Daoy (cell line): ENCODE data around the gene HES3. TPM values are rescaled to one million over a fixed set of nuclear protein-coding genes. Genes with fewer than 3 reads are reported as not detected.

Source experiments
- DNase-seq: peaks from one replicate; pipeline ENCODE4 v3.0.0-alpha.2; 2015; ENCODE audit warnings: low read depth
- total RNA-seq: library from RNA; depleted of rRNA; stranded (reverse); fragments of >200 nt; shearing (Covaris generic); gene quantifications from 2 replicates; pipeline ENCODE4 v1.2.3, GENCODE V29; 2014; rRNA removed

HES3 gene, protein sequence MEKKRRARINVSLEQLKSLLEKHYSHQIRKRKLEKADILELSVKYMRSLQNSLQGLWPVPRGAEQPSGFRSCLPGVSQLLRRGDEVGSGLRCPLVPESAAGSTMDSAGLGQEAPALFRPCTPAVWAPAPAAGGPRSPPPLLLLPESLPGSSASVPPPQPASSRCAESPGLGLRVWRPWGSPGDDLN
- not detected in 2 replicates for total RNA-seq

DNA sequence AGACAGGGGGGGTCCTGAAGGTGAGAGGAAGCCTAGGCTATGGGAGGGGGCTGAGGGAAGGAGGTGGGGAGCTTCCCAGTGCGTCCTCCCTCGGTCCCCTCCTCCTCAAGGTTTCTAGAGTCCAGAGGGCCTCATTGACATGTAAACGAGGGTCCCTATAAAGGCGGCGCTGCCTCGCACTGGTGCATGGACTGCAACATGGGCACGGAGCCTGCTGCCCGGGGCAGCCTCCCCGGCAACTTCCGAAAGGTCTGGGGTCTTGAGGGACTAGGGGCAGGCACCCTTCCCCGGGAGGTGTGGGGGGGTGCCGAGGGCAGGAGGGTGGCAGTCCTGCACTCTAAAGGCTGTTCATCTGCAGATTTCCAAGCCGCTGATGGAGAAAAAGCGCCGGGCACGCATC lies at the start of gene HES3:
Gene HES3 (plus strand): TSS at position 187 of the 400 bp plus-strand sequence. CDS start 187 bp downstream, at position 374.
- DNase-seq = no peak

- DNase-seq = no peak
These were observed 46.1 kb upstream of the HES3 start for GRCh38 chr1:6197746-6198427.

DNA sequence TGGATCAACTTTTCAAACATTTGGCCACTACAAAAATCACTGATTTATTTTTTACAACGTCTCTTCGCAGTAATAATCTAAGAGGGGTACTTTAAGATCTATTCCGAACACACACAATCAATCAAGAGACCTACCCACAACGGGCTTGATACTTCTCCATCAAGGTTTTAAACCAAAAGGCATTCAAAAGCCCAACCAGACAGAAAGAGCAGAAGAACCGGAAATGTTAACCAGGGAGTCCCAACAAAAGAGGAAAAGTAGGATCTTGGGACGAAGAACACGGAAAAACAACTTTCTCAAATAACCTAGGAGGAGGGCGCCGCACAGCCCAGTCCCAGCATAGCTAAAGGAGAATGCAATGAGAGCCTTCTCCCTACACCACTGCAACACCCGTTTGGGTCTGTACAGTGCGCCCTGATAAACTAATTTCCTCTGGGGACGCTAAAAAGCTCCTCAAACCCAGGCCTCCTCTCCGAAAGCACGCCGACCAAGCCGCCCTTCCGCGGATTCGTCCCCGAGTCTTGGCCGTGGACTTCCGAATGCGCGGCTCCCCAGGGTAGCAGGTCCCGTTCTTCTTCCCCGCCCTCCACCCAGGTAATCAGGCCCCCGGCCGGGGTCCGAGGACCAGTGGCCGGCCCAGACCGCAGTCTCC lies 45.2 kb upstream of the HES3 start:
- DNase-seq = no peak

GRCh38 chr1:6199298-6200187 lies 44.4 kb upstream of the HES3 start, which contains the start of gene RPL22:
Gene RPL22 (minus strand): TSS chr1:6199595. CDS start chr1:6199573, 22 bp downstream.
- peak; percentile 100 for DNase-seq

- no peak for DNase-seq
These were observed 43.7 kb upstream of the HES3 start for GRCh38 chr1:6200188-6200809.

- DNase-seq = no peak
These were observed 41.7 kb upstream of the HES3 start for GRCh38 chr1:6202256-6202655.

- peak; percentile 91 for DNase-seq
These were observed 38.0 kb upstream of the HES3 start, which contains the start of gene RNF207 for GRCh38 chr1:6205849-6206519. Gene RNF207 (plus strand): TSS chr1:6206119. CDS start chr1:6206536, 417 bp downstream.

GRCh38 chr1:6206520-6206855 lies 37.5 kb upstream of the HES3 start:
- DNase-seq = no peak

DNA sequence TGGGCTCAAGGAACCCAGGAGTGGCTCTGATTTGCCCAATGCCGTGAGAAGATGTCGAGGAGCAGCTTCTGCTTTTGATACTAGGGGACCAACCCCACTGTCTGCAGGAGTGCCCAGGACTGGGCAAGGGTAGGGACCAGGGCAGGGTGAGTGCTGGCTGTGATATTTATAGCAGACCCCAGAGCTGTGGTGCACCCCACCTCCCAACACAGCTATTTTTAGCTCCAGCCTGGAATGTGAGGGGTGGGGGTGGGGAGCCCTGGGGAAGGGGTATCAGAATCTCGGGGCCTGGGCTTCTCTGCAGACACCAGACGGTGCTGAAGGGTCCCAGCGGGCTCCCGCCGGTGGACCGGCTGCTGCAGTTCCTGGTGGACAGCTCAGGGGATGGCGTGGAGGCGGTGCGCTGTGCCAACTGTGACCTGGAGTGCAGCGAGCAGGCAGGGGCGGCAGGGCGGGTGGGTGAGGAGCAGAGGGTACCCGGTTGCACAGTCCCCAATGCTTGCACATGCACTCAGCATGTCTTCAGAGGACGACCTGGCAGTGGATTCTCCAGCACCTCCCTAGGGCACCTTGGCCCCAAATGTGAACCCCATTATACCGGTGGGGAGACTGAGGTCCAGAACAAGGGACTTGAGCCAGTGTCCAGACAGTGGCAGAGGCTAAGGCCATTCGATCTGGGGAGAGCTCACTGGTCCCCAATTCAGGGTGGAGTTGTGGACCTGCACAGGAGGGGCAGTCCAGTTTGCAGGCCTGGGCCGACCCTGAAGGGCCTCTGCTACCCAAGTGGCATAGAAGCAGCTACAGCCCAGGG lies 36.7 kb upstream of the HES3 start:
- no peak for DNase-seq

DNA sequence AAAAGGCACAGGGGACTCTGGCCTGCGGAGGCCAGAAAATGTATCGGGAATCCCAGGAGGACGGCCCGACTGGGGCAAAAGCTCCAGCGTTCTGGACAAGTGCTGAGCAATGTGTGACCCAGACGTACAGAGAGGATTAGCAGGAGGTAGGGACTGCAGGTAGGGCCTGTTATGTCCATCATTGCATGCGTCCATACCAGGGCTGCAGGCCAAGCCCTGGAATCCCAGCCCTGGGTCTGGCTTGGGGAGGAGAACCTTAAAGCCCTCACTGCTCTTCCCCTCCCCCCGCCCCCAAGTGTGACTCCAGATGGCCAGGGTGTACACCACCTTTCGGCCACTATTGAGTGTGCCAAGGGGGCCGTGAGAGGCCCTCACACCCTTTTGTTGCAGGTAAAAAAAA lies 36.1 kb upstream of the HES3 start:
- no peak for DNase-seq

- peak; percentile 55 for DNase-seq
These were observed 35.0 kb upstream of the HES3 start for GRCh38 chr1:6208723-6209660.

GRCh38 chr1:6209661-6210580 lies 34.1 kb upstream of the HES3 start:
- DNase-seq = no peak

GRCh38 chr1:6210591-6211355 lies 33.2 kb upstream of the HES3 start:
- no peak for DNase-seq

- DNase-seq = no peak
These were observed 32.2 kb upstream of the HES3 start for GRCh38 chr1:6211731-6212130.

DNA sequence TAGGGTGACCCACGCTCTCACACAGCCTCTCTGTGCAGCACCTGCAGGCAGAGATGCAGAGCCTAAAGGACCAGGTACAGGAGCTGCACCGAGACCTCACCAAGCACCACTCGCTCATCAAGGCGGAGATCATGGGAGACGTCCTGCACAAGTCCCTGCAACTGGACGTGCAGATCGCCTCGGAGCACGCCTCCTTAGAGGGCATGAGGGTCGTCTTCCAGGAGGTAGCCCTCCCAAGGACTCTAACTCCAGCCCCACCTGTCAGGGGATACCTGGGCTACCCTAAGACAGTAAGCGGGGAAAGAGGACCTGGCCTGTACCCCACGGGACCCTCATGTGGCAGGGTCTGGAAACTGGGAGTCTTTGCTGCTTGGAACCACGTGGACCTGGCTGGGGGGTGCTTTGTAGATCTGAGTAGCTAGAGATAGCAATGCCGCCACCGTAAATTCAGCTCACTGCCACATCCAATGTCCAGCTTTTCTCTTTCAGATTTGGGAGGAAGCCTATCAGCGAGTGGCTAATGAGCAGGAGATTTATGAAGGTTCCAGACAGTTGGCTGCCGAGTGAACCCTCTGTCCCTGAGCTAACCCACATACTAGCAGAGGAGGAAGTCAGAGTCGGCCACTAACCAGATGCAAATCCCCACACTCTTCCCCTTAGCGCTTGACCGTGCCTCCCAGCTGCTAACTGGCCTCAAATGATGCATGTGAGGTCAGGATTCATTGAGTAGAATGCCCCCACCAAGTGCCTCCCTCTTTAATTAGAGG lies 31.6 kb upstream of the HES3 start:
- DNase-seq = no peak
